ENCODE results near the gene PTTG1IP. TPM values are rescaled to one million over a fixed set of nuclear protein-coding genes. Genes with fewer than 3 reads are reported as not detected.
A peak's percentile ranks its signal among the peaks of the same experiment; 100 is the strongest.

Gene PTTG1IP
- total RNA-seq, 1 donor from 2014 or later: 205 TPM

DNA sequence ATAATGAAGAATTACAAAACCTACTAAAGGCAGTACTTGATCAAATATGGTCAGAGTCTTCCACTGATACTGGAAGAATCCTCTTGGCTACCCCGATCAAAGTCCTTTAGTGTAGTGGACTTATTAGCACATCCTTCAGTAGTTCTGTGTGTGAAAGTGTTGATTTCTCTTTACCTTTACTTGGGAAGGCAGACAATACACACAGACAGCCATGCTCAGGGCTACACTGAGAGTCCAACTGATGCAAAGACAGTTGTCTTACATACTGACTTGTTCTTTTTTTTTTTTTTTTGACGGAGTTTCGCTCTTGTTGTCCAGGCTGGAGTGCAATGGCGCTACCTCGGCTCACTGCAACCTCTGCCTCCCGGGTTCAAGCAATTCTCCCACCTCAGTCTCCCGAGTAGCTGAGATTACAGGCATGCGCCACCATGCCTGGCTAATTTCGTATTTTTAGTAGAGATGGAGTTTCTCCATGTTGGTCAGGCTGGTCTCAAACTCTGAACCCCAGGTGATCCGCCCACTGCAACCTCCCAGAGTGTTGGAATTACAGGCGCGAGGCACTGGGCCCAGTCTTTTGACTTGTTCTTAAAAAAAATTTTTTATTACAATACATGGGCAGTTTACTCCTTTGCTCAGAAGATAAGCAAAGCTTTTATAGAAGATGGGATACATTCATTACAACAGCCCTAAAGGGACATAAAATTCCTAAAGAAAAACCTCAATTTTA lies 3.5 kb upstream of the PTTG1IP start:
- Mint-ChIP-seq H3K4me1 (peaks cover 29% of the 10 kb centered on the region), H3K27me3 (ENCODE audit: low read depth) (peaks cover 1% of the 10 kb centered on the region), H3K9me3 (no peaks in the 10 kb centered on the region), H3K27ac (no peak overlapping the region), H3K36me3 (no peaks in the 10 kb centered on the region), H3K4me3 (no peak overlapping the region)
- no peak for DNase-seq (ENCODE audit: low spot score in 2 of 2, unreplicated experiment in 2 of 2)
- no peak for TF ChIP-seq CTCF (IDR thresholded peaks at IDR 0.05; ENCODE audit: unreplicated experiment)

- TF ChIP-seq CTCF (IDR thresholded peaks at IDR 0.05; ENCODE audit: unreplicated experiment): no peak
- H3K36me3 Mint-ChIP-seq: no peaks in the 10 kb centered on the region
- H3K4me3 Mint-ChIP-seq: peak overlapping the region; percentile 78
- no peak for DNase-seq (ENCODE audit: low spot score in 2 of 2, unreplicated experiment in 2 of 2)
- peaks cover 1% of the 10 kb centered on the region for H3K27me3 Mint-ChIP-seq (ENCODE audit: low read depth)
- H3K9me3 Mint-ChIP-seq: no peaks in the 10 kb centered on the region
- no peak overlapping the region for H3K27ac Mint-ChIP-seq
- H3K4me1 Mint-ChIP-seq: peaks cover 34% of the 10 kb centered on the region
Measured at GRCh38 chr21:44875316-44875700, 1.8 kb upstream of the PTTG1IP start.

GRCh38 chr21:44874497-44875315 lies 1.2 kb upstream of the PTTG1IP start:
- H3K9me3 Mint-ChIP-seq: no peaks in the 10 kb centered on the region
- no peak for TF ChIP-seq CTCF (IDR thresholded peaks at IDR 0.05; ENCODE audit: unreplicated experiment)
- H3K27me3 Mint-ChIP-seq (ENCODE audit: low read depth): peaks cover 1% of the 10 kb centered on the region
- peak in 1 of 2 experiments; percentile 50 for DNase-seq (ENCODE audit: low spot score in 2 of 2, unreplicated experiment in 2 of 2)
- H3K36me3 Mint-ChIP-seq: no peaks in the 10 kb centered on the region
- peaks cover 40% of the 10 kb centered on the region for H3K4me1 Mint-ChIP-seq
- peak overlapping the region; percentile 90 for H3K27ac Mint-ChIP-seq
- H3K4me3 Mint-ChIP-seq: peak overlapping the region; percentile 78

GRCh38 chr21:44874240-44874496 lies 678 bp upstream of the PTTG1IP start:
- H3K9me3 Mint-ChIP-seq: no peaks in the 10 kb centered on the region
- DNase-seq (ENCODE audit: low spot score in 2 of 2, unreplicated experiment in 2 of 2): peak in 1 of 2 experiments; percentile 51
- no peaks in the 10 kb centered on the region for H3K36me3 Mint-ChIP-seq
- peak overlapping the region; percentile 78 for H3K4me3 Mint-ChIP-seq
- peaks cover 1% of the 10 kb centered on the region for H3K27me3 Mint-ChIP-seq (ENCODE audit: low read depth)
- H3K27ac Mint-ChIP-seq: peak overlapping the region; percentile 90
- peaks cover 44% of the 10 kb centered on the region for H3K4me1 Mint-ChIP-seq
- no peak for TF ChIP-seq CTCF (IDR thresholded peaks at IDR 0.05; ENCODE audit: unreplicated experiment)

DNA sequence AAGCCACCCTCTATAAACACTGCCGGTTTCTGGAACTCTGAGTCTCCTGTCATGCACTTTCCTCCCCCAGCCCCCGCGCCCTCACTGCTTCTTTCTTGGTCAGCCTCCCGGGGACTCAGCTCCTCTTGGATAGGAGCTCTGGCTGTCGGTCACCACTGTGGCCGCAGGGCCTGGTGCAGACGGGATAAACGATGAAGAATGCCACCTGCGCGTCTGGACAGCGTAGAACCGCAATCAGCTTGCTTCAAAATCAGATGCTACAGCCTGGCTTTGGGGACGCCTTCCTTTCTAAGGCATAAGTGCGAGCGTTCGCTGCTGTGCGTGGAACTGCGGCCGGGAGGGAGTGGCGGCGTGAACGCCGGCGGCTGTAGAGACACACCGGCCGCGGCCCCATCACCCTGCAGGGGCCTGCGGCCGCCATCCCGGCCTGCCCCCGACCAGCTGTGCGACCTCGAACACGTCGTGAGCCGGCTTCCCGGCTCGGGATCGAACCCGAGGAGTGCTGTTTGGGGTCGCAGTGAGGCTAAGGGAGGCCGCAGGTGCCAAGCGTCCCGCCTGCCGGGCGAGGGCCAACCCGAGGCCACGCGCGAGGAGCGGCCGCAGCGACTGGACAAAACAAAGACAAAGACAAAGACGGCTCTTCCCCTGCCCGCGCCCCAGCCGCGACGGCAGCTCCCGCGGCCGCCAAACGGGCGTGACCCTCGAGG lies 688 bp downstream of the PTTG1IP start:
- peak in 1 of 2 experiments; percentile 54 for DNase-seq (ENCODE audit: low spot score in 2 of 2, unreplicated experiment in 2 of 2)
- TF ChIP-seq CTCF (IDR thresholded peaks at IDR 0.05; ENCODE audit: unreplicated experiment): no peak
- H3K36me3 Mint-ChIP-seq: no peaks in the 10 kb centered on the region
- no peaks in the 10 kb centered on the region for H3K9me3 Mint-ChIP-seq
- peak overlapping the region; percentile 94 for H3K27ac Mint-ChIP-seq
- H3K4me3 Mint-ChIP-seq: peak overlapping the region; percentile 91
- no peaks in the 10 kb centered on the region for H3K27me3 Mint-ChIP-seq (ENCODE audit: low read depth)
- peaks cover 56% of the 10 kb centered on the region for H3K4me1 Mint-ChIP-seq

Measured in mesothelial cell of epicardium (in vitro differentiated cells).